Kidney (tissue), 14 donors: Measurements from ENCODE around the gene CD4. TPM values are rescaled to one million over a fixed set of nuclear protein-coding genes. Genes with fewer than 3 reads are reported as not detected.

Experiments
- DNase-seq, 5 donors: peaks; one replicate each; pipeline ENCODE4 v3.0.0-alpha.2; 2013 to 2020
- FAIRE-seq: peaks from 2 replicates; lab custom pipeline; 2012; peaks lifted over from hg19 to GRCh38; lab: Jason Lieb, UNC
- H3K27ac ChIP-seq, 2 donors: one replicate each; pipeline ENCODE4 v1.7.0; 2013; ENCODE audit warnings: low read depth in 2 of 2, low read length in 2 of 2, inconsistent platforms in 1 of 2
- H3K27me3 ChIP-seq: one replicate; pipeline ENCODE4 v1.7.1; 2013; ENCODE audit warnings: low read length, inconsistent platforms; ENCODE audit not compliant: control insufficient read depth, insufficient read depth
- H3K36me3 ChIP-seq, 3 donors: one replicate each; pipeline versions ENCODE4 v1.7.0 to v1.7.1; 2013; ENCODE audit warnings: low read length in 3 of 3, control low read depth in 1 of 3, inconsistent platforms in 1 of 3; ENCODE audit not compliant: insufficient read depth in 3 of 3, control insufficient read depth in 2 of 3
- H3K4me1 ChIP-seq, 3 donors: one replicate each; pipeline versions ENCODE4 v1.7.0 to v1.7.1; 2013; ENCODE audit warnings: low read length in 3 of 3, inconsistent platforms in 1 of 3, low read depth in 1 of 3; ENCODE audit not compliant: control insufficient read depth in 2 of 3, insufficient read depth in 2 of 3
- H3K4me3 ChIP-seq, 3 donors: one replicate each; pipeline versions ENCODE4 v1.7.0 to v1.8.1; 2013; ENCODE audit warnings: low read length in 3 of 3, control low read depth in 1 of 3, inconsistent platforms in 1 of 3
- H3K9ac ChIP-seq, 3 donors: one replicate each; pipeline versions ENCODE4 v1.7.0 to v1.7.1; 2013; ENCODE audit warnings: low read length in 3 of 3, control low read depth in 1 of 3, inconsistent platforms in 1 of 3
- H3K9me3 ChIP-seq, 3 donors: one replicate each; pipeline versions ENCODE4 v1.7.0 to v1.7.1; 2013; ENCODE audit warnings: low read length in 3 of 3, control low read depth in 1 of 3, inconsistent platforms in 1 of 3; ENCODE audit not compliant: control insufficient read depth in 2 of 3, insufficient read depth in 1 of 3
- CTCF ChIP-seq: IDR thresholded peaks from 3 replicates; pipeline ENCODE4 v1.5.1; 2012; ENCODE audit warnings: mild to moderate bottlenecking, moderate library complexity, borderline replicate concordance; ENCODE audit not compliant: insufficient read depth; ENCODE audit errors: extremely low read depth
- intact Hi-C: fragments of 100-400 bp; cut with DNase I; formaldehyde crosslinking; loops from one replicate; pipeline ENCODE4 v1.11.1; 2022
- polyA plus RNA-seq: library from polyadenylated mRNA; stranded (reverse); fragments of 350-450 nt; fragmentation: Illumina TruSeq; extraction: RNeasy Lipid Tissue Mini Kit (QIAGEN cat#74804); gene quantifications from one replicate; pipeline ENCODE4 v1.2.3, GENCODE V29; 2014; ENCODE audit warnings: low read depth, low replicate concordance; ENCODE audit not compliant: insufficient read depth
- total RNA-seq: library from RNA; stranded (reverse); fragmentation: NEBNext Ultra II Directional; extraction: Animal tissue kit (Norgen Biotek cat#: 25700); gene quantifications from one replicate; pipeline ENCODE4 v1.2.1, GENCODE V29; 2021
- donor health status: control.
- donor health status: control.
- donor health status: control.
- donor health status: control.
- donor health status: control.
- donor health status: DM: yes; HTN: yes; CAD: no.
- donor health status: Normal renal cell carcinoma (clear cell type).

CD4 gene
- total and polyA plus RNA-seq, 2 donors from 2014 or later, result 12.2 to 38.1 TPM

- H3K27ac ChIP-seq, result peak within 1 kb of the TSS; percentile 82 to 85
- FAIRE-seq (no peak), DNase-seq (peak; percentile 94 to 97 (median 96))
- H3K27me3 ChIP-seq, result no peaks in the 10 kb centered on the region
- peaks cover 5 to 30% (median 25%) of the 10 kb centered on the region in 3 donors for H3K4me1 ChIP-seq
- peak within 1 kb of the TSS; percentile 69 to 91 (median 79) for H3K4me3 ChIP-seq
- TF ChIP-seq CTCF, result no peak
- intact Hi-C loops, result no loop called here
- peak within 1 kb of the TSS; percentile 60 to 82 (median 76) for H3K9ac ChIP-seq
- no peaks in the 10 kb centered on the region for H3K9me3 ChIP-seq
- peaks cover 0 to 2% (median 0%) of the 10 kb centered on the region in 3 donors for H3K36me3 ChIP-seq
These were observed 23.4 kb upstream of the CD4 start, which contains the start of gene PTMS for GRCh38 chr12:6765634-6766581. Gene PTMS, plus strand, starts transcription at chr12:6766363. Its CDS starts 343 bp downstream, at chr12:6766706.

DNA sequence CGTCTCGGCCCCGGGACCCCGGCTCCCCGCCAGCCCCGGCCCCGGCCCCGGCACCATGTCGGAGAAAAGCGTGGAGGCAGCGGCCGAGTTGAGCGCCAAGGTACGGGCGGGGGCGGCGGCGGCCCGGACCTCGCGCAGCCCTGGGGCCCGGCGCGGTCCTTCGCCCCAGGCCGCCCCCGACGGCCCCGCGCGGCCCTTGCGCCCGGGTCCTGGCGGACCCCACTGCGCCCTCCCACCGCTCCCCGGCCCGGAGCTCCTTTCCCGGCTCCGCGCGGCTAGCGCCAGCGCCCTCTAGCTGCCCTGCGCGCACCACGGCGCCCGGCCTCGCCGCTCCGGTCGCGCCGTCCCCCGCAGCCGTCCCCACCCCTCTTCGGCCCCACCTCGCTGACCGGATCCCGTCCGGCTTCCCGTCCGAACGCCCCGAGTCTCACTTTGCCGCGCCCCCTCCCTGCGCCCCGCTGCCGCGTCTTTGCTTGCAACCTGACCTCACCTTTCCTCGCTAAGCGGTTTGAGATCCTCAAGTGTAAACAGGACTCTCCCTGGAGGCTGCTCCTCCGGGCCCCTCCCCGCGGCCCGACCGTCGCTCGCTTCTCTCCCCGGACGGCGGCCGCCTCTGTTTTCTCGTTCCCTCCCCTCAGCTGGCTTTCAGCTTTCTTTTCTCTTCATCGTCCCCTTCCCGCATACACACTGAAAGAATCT lies 22.5 kb upstream of the CD4 start:
- intact Hi-C loops, result no loop called here
- Histone ChIP-seq H3K9me3 (no peaks in the 10 kb centered on the region), H3K9ac (peak overlapping the region; percentile 60 to 82 (median 76)), H3K27me3 (no peaks in the 10 kb centered on the region), H3K27ac (peak overlapping the region; percentile 82 to 85), H3K36me3 (peaks cover 0 to 4% (median 3%) of the 10 kb centered on the region in 3 donors), H3K4me3 (peak overlapping the region; percentile 65 to 91 (median 79)), H3K4me1 (peaks cover 5 to 32% (median 25%) of the 10 kb centered on the region in 3 donors)
- no peak for FAIRE-seq
- TF ChIP-seq CTCF, result peak; percentile 81
- peak; percentile 88 to 94 (median 90) for DNase-seq

GRCh38 chr12:6767353-6768319 lies 21.7 kb upstream of the CD4 start:
- Histone ChIP-seq H3K27ac (peak overlapping the region; percentile 81 to 85), H3K4me1 (peaks cover 5 to 32% (median 25%) of the 10 kb centered on the region in 3 donors), H3K9me3 (no peaks in the 10 kb centered on the region), H3K36me3 (peaks cover 0 to 4% (median 4%) of the 10 kb centered on the region in 3 donors), H3K4me3 (peak overlapping the region; percentile 65 to 93 (median 91)), H3K27me3 (no peaks in the 10 kb centered on the region), H3K9ac (peak overlapping the region; percentile 76 to 85 (median 82))
- no peak for FAIRE-seq
- intact Hi-C loops, result no loop called here
- no peak for TF ChIP-seq CTCF
- DNase-seq, result peak in 4 of 5 donors; percentile 40 to 80 (median 62)
